Mesothelial cell of epicardium (in vitro differentiated cells): Measurements from ENCODE around the gene CALHM3. TPM values are rescaled to one million over a fixed set of nuclear protein-coding genes. Genes with fewer than 3 reads are reported as not detected.

Experiments used
- DNase-seq, 2 experiments: peaks; one replicate each; pipeline ENCODE4 v3.0.0; 2021; ENCODE audit warnings: low spot score in 2 of 2; ENCODE audit not compliant: unreplicated experiment in 2 of 2
- H3K27ac Mint-ChIP-seq: 2 replicates; pipeline ENCODE4 v1.8.0; 2021; ENCODE audit warnings: mixed read lengths
- H3K27me3 Mint-ChIP-seq: 2 replicates; pipeline ENCODE4 v1.8.0; 2021; ENCODE audit warnings: low read depth, mixed read lengths
- H3K36me3 Mint-ChIP-seq: 2 replicates; pipeline ENCODE4 v1.8.0; 2021; ENCODE audit warnings: mixed read lengths
- H3K4me1 Mint-ChIP-seq: 2 replicates; pipeline ENCODE4 v1.8.0; 2021; ENCODE audit warnings: mixed read lengths
- H3K4me3 Mint-ChIP-seq: 2 replicates; pipeline ENCODE4 v1.8.0; 2021; ENCODE audit warnings: mild to moderate bottlenecking, moderate library complexity, mixed read lengths
- H3K9me3 Mint-ChIP-seq: 2 replicates; pipeline ENCODE4 v1.8.0; 2021; ENCODE audit warnings: mixed read lengths
- total RNA-seq: library from RNA; stranded (reverse); gene quantifications from 3 replicates; pipeline ENCODE4 v1.2.1, GENCODE V29; 2021
- TF ChIP-seq, protein P1 (sequence below): fragments of 200-600 bp; sonication (generic); IDR thresholded peaks from one replicate; pipeline ENCODE4 v1.5.0; 2021; ENCODE audit warnings: antibody characterized with exemption; ENCODE audit not compliant: unreplicated experiment

Gene CALHM3
- total RNA-seq, 1 donor from 2014 or later, result not detected

DNA sequence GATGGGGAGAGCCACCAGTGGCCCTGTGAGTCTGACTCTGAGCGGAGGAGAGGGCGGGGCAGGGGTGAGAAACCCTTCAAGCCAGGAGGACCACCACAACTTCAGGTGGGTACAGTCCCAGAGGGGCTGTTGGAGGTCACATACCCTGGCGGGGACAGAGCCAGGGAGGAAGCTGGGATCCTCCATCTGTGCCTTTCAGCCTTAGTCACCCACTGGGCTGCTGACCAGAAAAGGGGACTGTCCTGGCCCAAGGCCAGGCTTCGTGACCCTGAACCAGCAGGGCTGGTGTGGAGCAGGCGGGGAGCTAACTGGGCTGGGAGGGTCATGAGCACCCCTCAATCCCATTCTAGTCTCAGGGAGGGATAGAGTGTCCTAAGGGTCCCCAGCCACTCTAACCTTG is 1.5 kb upstream of the CALHM3 start:
- DNase-seq, result no peak
- H3K36me3 Mint-ChIP-seq, result no peaks in the 10 kb centered on the region
- H3K27ac Mint-ChIP-seq, result no peak overlapping the region
- no peak overlapping the region for H3K4me3 Mint-ChIP-seq
- H3K4me1 Mint-ChIP-seq, result no peaks in the 10 kb centered on the region
- TF ChIP-seq, protein P1, sequence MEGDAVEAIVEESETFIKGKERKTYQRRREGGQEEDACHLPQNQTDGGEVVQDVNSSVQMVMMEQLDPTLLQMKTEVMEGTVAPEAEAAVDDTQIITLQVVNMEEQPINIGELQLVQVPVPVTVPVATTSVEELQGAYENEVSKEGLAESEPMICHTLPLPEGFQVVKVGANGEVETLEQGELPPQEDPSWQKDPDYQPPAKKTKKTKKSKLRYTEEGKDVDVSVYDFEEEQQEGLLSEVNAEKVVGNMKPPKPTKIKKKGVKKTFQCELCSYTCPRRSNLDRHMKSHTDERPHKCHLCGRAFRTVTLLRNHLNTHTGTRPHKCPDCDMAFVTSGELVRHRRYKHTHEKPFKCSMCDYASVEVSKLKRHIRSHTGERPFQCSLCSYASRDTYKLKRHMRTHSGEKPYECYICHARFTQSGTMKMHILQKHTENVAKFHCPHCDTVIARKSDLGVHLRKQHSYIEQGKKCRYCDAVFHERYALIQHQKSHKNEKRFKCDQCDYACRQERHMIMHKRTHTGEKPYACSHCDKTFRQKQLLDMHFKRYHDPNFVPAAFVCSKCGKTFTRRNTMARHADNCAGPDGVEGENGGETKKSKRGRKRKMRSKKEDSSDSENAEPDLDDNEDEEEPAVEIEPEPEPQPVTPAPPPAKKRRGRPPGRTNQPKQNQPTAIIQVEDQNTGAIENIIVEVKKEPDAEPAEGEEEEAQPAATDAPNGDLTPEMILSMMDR, result no peak
- H3K9me3 Mint-ChIP-seq, result no peaks in the 10 kb centered on the region
- H3K27me3 Mint-ChIP-seq, result peaks cover 5% of the 10 kb centered on the region

DNA sequence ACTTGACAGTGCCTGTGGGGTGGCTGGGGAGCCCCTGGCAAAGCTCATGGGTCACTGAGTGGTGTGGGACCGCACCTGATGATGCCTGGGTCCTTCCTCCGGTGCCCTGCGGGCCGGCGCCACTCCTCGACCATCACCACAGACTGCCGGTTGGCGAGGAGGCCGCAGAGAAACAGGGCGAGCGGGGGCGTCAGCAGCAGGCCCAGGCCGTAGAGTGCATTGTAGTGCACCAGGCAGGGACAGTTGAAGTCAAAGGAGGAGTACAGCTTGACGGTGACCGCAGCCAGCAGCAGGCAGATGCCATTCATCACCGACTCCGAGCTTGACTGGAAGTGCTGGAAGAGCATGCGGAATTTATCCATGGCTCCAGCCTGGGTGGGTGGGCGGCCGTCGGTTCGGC is 369 bp downstream of the CALHM3 start:
- Mint-ChIP-seq H3K27ac (no peak overlapping the region), H3K4me3 (no peak overlapping the region)

DNA sequence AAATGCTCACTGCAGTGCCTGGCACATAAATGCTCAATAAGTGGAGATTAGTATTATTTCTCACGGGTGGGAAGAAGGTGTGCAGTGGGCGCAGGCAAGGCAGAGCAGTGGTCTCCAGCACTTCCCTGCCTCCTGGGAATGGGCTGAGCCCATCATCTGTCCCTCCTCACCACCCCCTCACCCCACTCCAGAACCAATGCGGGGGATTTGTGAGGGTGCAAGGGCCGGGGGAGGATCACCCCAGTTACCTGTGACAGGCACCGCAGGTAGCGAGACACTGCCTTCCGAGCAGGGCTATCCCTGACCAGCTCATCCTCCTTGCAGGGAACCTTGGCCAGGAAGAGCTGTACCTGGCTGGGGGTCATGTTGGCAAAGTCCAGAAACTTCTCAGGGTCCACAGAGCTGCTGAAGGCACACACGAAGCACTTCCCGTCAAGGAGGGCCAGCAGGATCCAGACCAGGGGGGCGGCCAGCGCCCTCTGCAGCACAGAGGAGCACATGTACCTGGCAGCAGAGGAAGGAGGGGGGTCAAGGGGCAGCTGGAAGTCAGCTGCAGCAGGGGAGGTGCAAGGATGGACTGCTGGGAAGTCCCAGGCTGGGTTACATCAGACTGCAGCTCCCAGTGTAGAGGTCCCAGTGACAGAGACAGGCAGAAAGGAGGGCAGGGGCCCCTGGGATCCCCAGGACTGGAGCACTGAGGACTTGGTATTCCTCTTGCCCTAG is 2.8 kb downstream of the CALHM3 start:
- DNase-seq, result no peak
- no peak overlapping the region for H3K4me3 Mint-ChIP-seq
- TF ChIP-seq, protein P1, result no peak
- no peaks in the 10 kb centered on the region for H3K4me1 Mint-ChIP-seq
- no peaks in the 10 kb centered on the region for H3K36me3 Mint-ChIP-seq
- H3K27ac Mint-ChIP-seq, result no peak overlapping the region
- no peaks in the 10 kb centered on the region for H3K9me3 Mint-ChIP-seq
- peaks cover 5% of the 10 kb centered on the region for H3K27me3 Mint-ChIP-seq

More for the DNA sequence above, 369 bp downstream of the CALHM3 start:
- DNase-seq, result no peak
- H3K27me3 Mint-ChIP-seq, result peaks cover 5% of the 10 kb centered on the region
- no peaks in the 10 kb centered on the region for H3K36me3 Mint-ChIP-seq
- H3K9me3 Mint-ChIP-seq, result no peaks in the 10 kb centered on the region
- TF ChIP-seq, protein P1, result no peak
- H3K4me1 Mint-ChIP-seq, result no peaks in the 10 kb centered on the region

DNA sequence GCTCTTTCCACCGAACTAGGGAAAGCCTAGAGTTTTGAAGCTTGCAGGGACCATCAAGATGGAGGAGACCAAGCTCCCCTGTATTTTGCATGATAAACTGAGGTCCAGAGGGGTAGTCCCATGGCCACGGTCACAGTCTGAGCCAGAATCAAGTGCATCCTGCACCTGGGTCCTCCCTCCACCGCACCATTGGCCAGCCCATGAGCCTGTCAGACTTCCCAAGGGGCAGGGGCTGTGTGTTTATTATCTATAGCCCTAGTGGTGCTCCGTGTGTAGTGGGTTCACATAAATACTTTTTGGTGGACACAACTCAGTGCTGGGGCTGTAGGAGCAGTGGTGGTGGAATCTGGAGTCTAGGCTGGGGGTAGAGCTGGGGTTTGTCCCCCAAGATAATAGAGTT is 3.6 kb downstream of the CALHM3 start:
- Mint-ChIP-seq H3K4me3 (no peak overlapping the region), H3K4me1 (no peaks in the 10 kb centered on the region), H3K36me3 (no peaks in the 10 kb centered on the region), H3K27ac (no peak overlapping the region), H3K9me3 (no peaks in the 10 kb centered on the region), H3K27me3 (peaks cover 9% of the 10 kb centered on the region)
- TF ChIP-seq, protein P1, result no peak
- DNase-seq, result no peak

DNA sequence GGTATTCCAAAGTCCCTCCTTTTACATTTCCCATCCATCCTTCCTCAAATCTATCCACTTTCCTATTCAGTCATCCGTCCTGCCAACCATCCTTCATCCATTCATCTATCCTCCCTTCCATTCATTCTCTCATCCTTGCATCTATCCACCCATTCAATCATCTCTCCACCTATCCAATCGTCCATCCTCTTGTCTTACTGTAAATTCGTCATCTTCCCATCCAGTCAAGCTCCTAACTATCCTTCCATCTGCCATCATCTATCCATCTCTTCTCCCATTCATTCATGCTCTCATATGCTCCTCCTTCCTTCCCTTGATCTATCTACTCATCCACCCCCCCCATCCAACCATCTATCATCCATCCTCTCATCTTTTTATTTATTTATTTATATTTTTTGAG is 5.0 kb downstream of the CALHM3 start:
- TF ChIP-seq, protein P1, result no peak
- Mint-ChIP-seq H3K9me3 (no peaks in the 10 kb centered on the region), H3K27me3 (peaks cover 17% of the 10 kb centered on the region), H3K4me3 (no peak overlapping the region), H3K36me3 (no peaks in the 10 kb centered on the region), H3K27ac (no peak overlapping the region), H3K4me1 (no peaks in the 10 kb centered on the region)
- DNase-seq, result no peak
